Activated CD8-positive, alpha-beta memory T cell treated with anti-CD3 and anti-CD28 coated beads, Interleukin-2, amount 10 ng/mL, durations not matched to agents 7 days and 5 days (primary cell): ENCODE results near the gene MYO5C. TPM values are rescaled to one million over a fixed set of nuclear protein-coding genes. Genes with fewer than 3 reads are reported as not detected.

ENCODE experiments used
- ATAC-seq: fragments of 150-1000 bp; cut with Tn5 transposase; one replicate; pipeline ENCODE4 v1.10.0; 2021; ENCODE audit warnings: moderate library complexity
- CTCF ChIA-PET: fragments of 350-600 bp; sonication (Branson Sonifier 250); formaldehyde crosslinking; loops from one replicate; lab custom pipeline; 2021; ENCODE audit warnings: antibody characterized with exemption; lab: Charles Lee
- DNase-seq: peaks from one replicate; pipeline ENCODE4 v3.0.0-alpha.2; 2020
- H3K27ac Mint-ChIP-seq: one replicate; pipeline ENCODE4 v1.8.0; 2021; ENCODE audit warnings: mild to moderate bottlenecking, mixed read lengths
- H3K27me3 Mint-ChIP-seq: one replicate; pipeline ENCODE4 v1.8.0; 2021; ENCODE audit warnings: mixed read lengths
- H3K36me3 Mint-ChIP-seq: one replicate; pipeline ENCODE4 v1.8.0; 2021; ENCODE audit warnings: mild to moderate bottlenecking, mixed read lengths
- H3K4me1 Mint-ChIP-seq: one replicate; pipeline ENCODE4 v1.8.0; 2021; ENCODE audit warnings: mixed read lengths
- H3K4me3 Mint-ChIP-seq: one replicate; pipeline ENCODE4 v1.8.0; 2021; ENCODE audit warnings: mild to moderate bottlenecking, moderate library complexity, mixed read lengths
- H3K9me3 Mint-ChIP-seq: one replicate; pipeline ENCODE4 v1.8.0; 2022; ENCODE audit warnings: low read depth, mixed read lengths
- microRNA-seq: library from miRNA; unstranded; fragments of <30 nt; microRNA quantifications from one replicate; pipeline ENCODE4 v1.2.0, GENCODE V29; 2022
- total RNA-seq, 2 experiments: library from RNA; stranded (reverse); gene quantifications; one replicate each; pipeline ENCODE4 v1.2.3, GENCODE V29; 2021

The MYO5C gene
- total RNA-seq, 2 experiments from 2014 or later = 0.94 to 1.3 TPM

- ATAC-seq (no peak), DNase-seq (no peak)
- no peaks in the 10 kb centered on the region for H3K9me3 Mint-ChIP-seq
- H3K27ac Mint-ChIP-seq = no peak overlapping the region
- peaks cover 3% of the 10 kb centered on the region for H3K4me1 Mint-ChIP-seq
- no peaks in the 10 kb centered on the region for H3K27me3 Mint-ChIP-seq
- CTCF ChIA-PET = interaction anchor here (0.9 to 1.0 kb wide), 2 partner anchors 10 kb away, joined by 3 to 4 read pairs; no protein-coding TSS in a partner anchor
- H3K36me3 Mint-ChIP-seq = peaks cover 18% of the 10 kb centered on the region
- H3K4me3 Mint-ChIP-seq = no peak overlapping the region
Measured at GRCh38 chr15:52150043-52150825, 145.4 kb downstream of the MYO5C start.

GRCh38 chr15:52148403-52148802 is 147.2 kb downstream of the MYO5C start:
- H3K4me1 Mint-ChIP-seq = no peaks in the 10 kb centered on the region
- peaks cover 18% of the 10 kb centered on the region for H3K36me3 Mint-ChIP-seq
- CTCF ChIA-PET = interaction anchor here (1.0 kb wide), 2 partner anchors 60 to 71 kb away, joined by 3 read pairs; no protein-coding TSS in a partner anchor
- ATAC-seq (no peak), DNase-seq (no peak)
- no peak overlapping the region for H3K27ac Mint-ChIP-seq
- H3K9me3 Mint-ChIP-seq = no peaks in the 10 kb centered on the region
- H3K4me3 Mint-ChIP-seq = no peak overlapping the region
- H3K27me3 Mint-ChIP-seq = no peaks in the 10 kb centered on the region

GRCh38 chr15:52146776-52147175 is 148.8 kb downstream of the MYO5C start:
- no peak overlapping the region for H3K4me3 Mint-ChIP-seq
- no peaks in the 10 kb centered on the region for H3K4me1 Mint-ChIP-seq
- no peak for ATAC-seq
- DNase-seq = no peak
- peaks cover 18% of the 10 kb centered on the region for H3K36me3 Mint-ChIP-seq
- CTCF ChIA-PET = interaction anchor here (0.9 to 1.1 kb wide), 4 partner anchors 16 to 162 kb away, joined by 3 read pairs; no protein-coding TSS in a partner anchor
- no peaks in the 10 kb centered on the region for H3K9me3 Mint-ChIP-seq
- no peaks in the 10 kb centered on the region for H3K27me3 Mint-ChIP-seq
- no peak overlapping the region for H3K27ac Mint-ChIP-seq

GRCh38 chr15:52146261-52146660 is 149.3 kb downstream of the MYO5C start:
- Mint-ChIP-seq H3K4me3 (no peak overlapping the region), H3K9me3 (no peaks in the 10 kb centered on the region), H3K36me3 (peaks cover 18% of the 10 kb centered on the region), H3K27me3 (no peaks in the 10 kb centered on the region), H3K27ac (no peak overlapping the region), H3K4me1 (no peaks in the 10 kb centered on the region)
- ATAC-seq (no peak), DNase-seq (no peak)
- CTCF ChIA-PET = interaction anchor here (0.9 to 1.1 kb wide), 4 partner anchors 17 to 161 kb away, joined by 3 read pairs; no protein-coding TSS in a partner anchor

- DNase-seq = no peak
- H3K27me3 Mint-ChIP-seq = no peaks in the 10 kb centered on the region
- CTCF ChIA-PET = interaction anchor here (0.9 to 1.3 kb wide), 2 partner anchors 158 to 163 kb away, joined by 3 to 4 read pairs; no protein-coding TSS in a partner anchor
- H3K4me1 Mint-ChIP-seq = peaks cover 3% of the 10 kb centered on the region
- peaks cover 19% of the 10 kb centered on the region for H3K36me3 Mint-ChIP-seq
- no peak overlapping the region for H3K4me3 Mint-ChIP-seq
- no peak overlapping the region for H3K27ac Mint-ChIP-seq
- ATAC-seq = no peak
- H3K9me3 Mint-ChIP-seq = no peaks in the 10 kb centered on the region
Measured at GRCh38 chr15:52144656-52145178, 150.9 kb downstream of the MYO5C start.

GRCh38 chr15:52143873-52144272 is 151.7 kb downstream of the MYO5C start:
- Mint-ChIP-seq H3K4me3 (no peak overlapping the region), H3K9me3 (no peaks in the 10 kb centered on the region), H3K27ac (no peak overlapping the region), H3K36me3 (peaks cover 21% of the 10 kb centered on the region), H3K27me3 (no peaks in the 10 kb centered on the region), H3K4me1 (peaks cover 5% of the 10 kb centered on the region)
- CTCF ChIA-PET = interaction anchor here (0.6 to 1.3 kb wide), 4 partner anchors 9 to 1507 kb away, joined by 3 to 4 read pairs (median 3); no protein-coding TSS in a partner anchor
- DNase-seq (no peak), ATAC-seq (no peak)

Small RNA genes lying within 50 kb of the gene (microRNA-seq; reads per million reads assigned to microRNA genes)
- not detected for gene MIR1266

Other genes starting within 250 kb of the MYO5C start
- not detected for gene BCL2L10, start 183.0 kb downstream of the MYO5C start, total RNA-seq
- 10 to 100 TPM; 27.9 to 39.5 TPM for gene GNB5, start 104.4 kb downstream of the MYO5C start, total RNA-seq
- gene MYO5A, start 233.1 kb upstream of the MYO5C start, total RNA-seq = 10 to 100 TPM; 30.3 to 43.2 TPM